Neural crest cell (in vitro differentiated cells): ENCODE data around the gene RANBP1. TPM values are rescaled to one million over a fixed set of nuclear protein-coding genes. Genes with fewer than 3 reads are reported as not detected.

Source experiments
- DNase-seq: peaks from one replicate; pipeline ENCODE4 v3.0.0; 2021; ENCODE audit warnings: low read depth, mixed read lengths, low spot score
- H3K27ac Mint-ChIP-seq: one replicate; pipeline ENCODE4 v1.8.0; 2021; ENCODE audit warnings: mild to moderate bottlenecking, mixed read lengths; ENCODE audit not compliant: unreplicated experiment
- H3K27me3 Mint-ChIP-seq: 2 replicates; pipeline ENCODE4 v1.8.0; 2021; ENCODE audit warnings: low read depth, mild to moderate bottlenecking, mixed read lengths
- H3K36me3 Mint-ChIP-seq: 2 replicates; pipeline ENCODE4 v1.8.0; 2021; ENCODE audit warnings: low read depth, mild to moderate bottlenecking, mixed read lengths
- H3K4me1 Mint-ChIP-seq: 2 replicates; pipeline ENCODE4 v1.8.0; 2021; ENCODE audit warnings: mixed read lengths
- H3K4me3 Mint-ChIP-seq: one replicate; pipeline ENCODE4 v1.8.0; 2021; ENCODE audit warnings: mild to moderate bottlenecking, mixed read lengths
- H3K9me3 Mint-ChIP-seq: 2 replicates; pipeline ENCODE4 v1.8.0; 2021; ENCODE audit warnings: mixed read lengths
- total RNA-seq: library from RNA; stranded (reverse); gene quantifications from 2 replicates; pipeline ENCODE4 v1.2.1, GENCODE V29; 2021
- TF ChIP-seq, protein P1 (sequence below): fragments of 200-600 bp; sonication (generic); conservative IDR thresholded peaks from 2 replicates; pipeline ENCODE4 v1.5.0; 2021; ENCODE audit warnings: antibody characterized with exemption, mild to moderate bottlenecking

The RANBP1 gene
- total RNA-seq, 1 donor from 2014 or later = 469 TPM

GRCh38 chr22:20151276-20151588 is 35.3 kb downstream of the RANBP1 start:
- Mint-ChIP-seq H3K27ac (no peak overlapping the region), H3K36me3 (no peaks in the 10 kb centered on the region), H3K27me3 (no peaks in the 10 kb centered on the region), H3K4me1 (peaks cover 23% of the 10 kb centered on the region), H3K9me3 (no peaks in the 10 kb centered on the region), H3K4me3 (peak overlapping the region; percentile 38)
- no peak for DNase-seq
- TF ChIP-seq, protein P1, sequence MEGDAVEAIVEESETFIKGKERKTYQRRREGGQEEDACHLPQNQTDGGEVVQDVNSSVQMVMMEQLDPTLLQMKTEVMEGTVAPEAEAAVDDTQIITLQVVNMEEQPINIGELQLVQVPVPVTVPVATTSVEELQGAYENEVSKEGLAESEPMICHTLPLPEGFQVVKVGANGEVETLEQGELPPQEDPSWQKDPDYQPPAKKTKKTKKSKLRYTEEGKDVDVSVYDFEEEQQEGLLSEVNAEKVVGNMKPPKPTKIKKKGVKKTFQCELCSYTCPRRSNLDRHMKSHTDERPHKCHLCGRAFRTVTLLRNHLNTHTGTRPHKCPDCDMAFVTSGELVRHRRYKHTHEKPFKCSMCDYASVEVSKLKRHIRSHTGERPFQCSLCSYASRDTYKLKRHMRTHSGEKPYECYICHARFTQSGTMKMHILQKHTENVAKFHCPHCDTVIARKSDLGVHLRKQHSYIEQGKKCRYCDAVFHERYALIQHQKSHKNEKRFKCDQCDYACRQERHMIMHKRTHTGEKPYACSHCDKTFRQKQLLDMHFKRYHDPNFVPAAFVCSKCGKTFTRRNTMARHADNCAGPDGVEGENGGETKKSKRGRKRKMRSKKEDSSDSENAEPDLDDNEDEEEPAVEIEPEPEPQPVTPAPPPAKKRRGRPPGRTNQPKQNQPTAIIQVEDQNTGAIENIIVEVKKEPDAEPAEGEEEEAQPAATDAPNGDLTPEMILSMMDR = no peak

DNA sequence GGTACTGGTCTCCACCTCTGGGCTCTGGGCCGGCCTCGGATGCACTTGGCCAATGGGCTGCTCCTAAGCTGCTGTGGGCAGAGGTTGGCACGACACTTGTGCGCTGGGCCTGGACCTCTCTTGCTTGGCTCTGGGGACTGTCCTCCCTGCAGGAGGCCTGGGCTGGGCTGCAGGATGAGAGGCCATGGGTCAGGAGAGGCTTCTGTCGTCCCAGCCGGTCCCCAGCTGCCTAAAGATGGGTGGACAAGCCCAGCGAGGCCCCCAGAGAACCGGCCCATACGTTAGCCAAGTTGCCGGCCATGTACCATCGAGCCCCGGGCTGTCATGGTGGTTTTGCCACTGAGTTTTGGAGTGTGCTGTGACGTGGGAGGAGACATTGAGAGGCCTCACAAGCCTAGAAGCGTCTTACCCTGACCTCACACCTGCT is 36.6 kb downstream of the RANBP1 start:
- Mint-ChIP-seq H3K4me1 (peaks cover 28% of the 10 kb centered on the region), H3K27ac (no peak overlapping the region), H3K27me3 (no peaks in the 10 kb centered on the region), H3K9me3 (no peaks in the 10 kb centered on the region), H3K4me3 (no peak overlapping the region), H3K36me3 (no peaks in the 10 kb centered on the region)
- no peak for DNase-seq
- TF ChIP-seq, protein P1 = no peak

GRCh38 chr22:20153945-20154344 is 38.0 kb downstream of the RANBP1 start:
- TF ChIP-seq, protein P1 = peak; percentile 25
- Mint-ChIP-seq H3K4me1 (peaks cover 28% of the 10 kb centered on the region), H3K9me3 (no peaks in the 10 kb centered on the region), H3K4me3 (no peak overlapping the region), H3K27ac (peak overlapping the region; percentile 72), H3K36me3 (no peaks in the 10 kb centered on the region), H3K27me3 (no peaks in the 10 kb centered on the region)
- DNase-seq = no peak

DNA sequence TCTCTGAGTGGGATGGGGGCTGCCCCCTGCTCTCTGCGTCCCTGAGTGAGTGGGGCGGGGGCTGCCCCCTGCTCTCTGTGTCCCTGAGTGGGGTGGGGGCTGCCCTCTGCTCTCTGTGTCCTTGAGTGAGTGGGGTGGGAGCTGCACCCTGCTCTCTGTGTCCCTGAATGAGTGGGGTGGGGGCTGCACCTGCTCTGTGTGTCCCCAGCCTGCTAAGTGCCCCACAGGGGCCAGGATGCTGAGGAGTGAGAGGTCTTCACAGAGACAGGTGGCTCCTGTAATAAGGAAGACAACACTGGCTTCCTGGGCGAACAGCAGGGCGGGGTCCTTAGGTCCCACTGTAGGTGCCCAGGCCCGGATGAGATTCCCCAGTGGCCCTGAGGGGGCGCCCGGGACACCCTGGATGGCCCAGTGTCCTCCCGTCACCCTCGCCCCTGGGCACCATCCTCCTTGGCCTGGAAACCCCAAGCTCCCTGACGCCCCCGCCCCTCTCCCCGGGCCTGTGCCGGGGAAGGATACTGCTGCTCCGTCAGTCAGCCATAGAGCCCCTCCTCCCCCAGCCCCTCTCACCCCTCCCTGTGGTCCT is 38.8 kb downstream of the RANBP1 start:
- TF ChIP-seq, protein P1 = no peak
- Mint-ChIP-seq H3K27me3 (no peaks in the 10 kb centered on the region), H3K27ac (peak overlapping the region; percentile 84), H3K4me1 (peaks cover 28% of the 10 kb centered on the region), H3K36me3 (no peaks in the 10 kb centered on the region), H3K4me3 (no peak overlapping the region), H3K9me3 (no peaks in the 10 kb centered on the region)
- DNase-seq = peak; percentile 23

GRCh38 chr22:20155330-20156041 is 39.6 kb downstream of the RANBP1 start:
- Mint-ChIP-seq H3K4me1 (peaks cover 28% of the 10 kb centered on the region), H3K4me3 (peak overlapping the region; percentile 66), H3K36me3 (no peaks in the 10 kb centered on the region), H3K9me3 (no peaks in the 10 kb centered on the region), H3K27me3 (no peaks in the 10 kb centered on the region), H3K27ac (peak overlapping the region; percentile 84)
- DNase-seq = peak; percentile 69
- TF ChIP-seq, protein P1 = no peak
